ENCODE measurements around the gene D2HGDH.

D2HGDH gene

DNA sequence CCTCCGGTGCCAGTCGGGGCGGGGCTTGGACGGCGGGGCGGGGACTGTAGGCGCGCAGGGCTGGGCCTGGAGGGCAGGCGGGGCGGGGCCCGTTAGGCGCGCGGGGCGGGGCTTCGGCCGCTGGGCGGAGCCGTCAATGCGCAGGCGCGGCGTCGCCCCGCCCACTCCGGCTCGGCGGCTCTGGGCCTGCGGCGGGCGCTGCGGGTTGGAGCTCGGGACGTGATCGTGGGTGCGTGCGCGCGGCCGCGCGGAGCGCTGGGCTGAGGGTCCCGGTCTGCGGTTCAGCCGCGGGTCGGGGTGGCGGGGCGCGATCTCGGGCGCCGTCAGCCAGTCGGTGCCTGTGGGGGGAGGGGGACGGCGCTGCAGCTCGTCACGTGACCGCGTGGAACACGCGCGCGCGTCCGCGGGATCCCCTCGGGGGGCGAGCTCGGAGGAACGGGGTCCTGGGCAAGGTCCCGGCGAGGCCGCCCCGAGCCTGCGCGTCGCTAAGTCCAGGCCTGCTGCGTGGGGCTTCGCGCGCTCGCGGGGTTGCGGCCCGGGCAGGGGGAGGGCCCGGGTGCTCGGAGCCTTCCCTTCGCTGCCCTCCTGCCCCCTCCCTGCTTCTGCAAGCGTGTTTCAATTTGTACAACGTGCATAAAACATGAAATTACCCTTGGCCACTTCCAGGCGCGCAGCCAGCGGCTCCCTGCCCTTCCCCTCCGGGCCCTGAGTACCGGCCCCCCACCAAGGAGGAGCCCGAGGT, at the start of gene D2HGDH:
TSS of gene D2HGDH (plus strand) at position 164 of the 742 bp plus-strand sequence. CDS start 595 bp downstream, outside the sequence.
- in situ Hi-C loops (cut with HindIII; ENCODE audit: low sequenced_read_pairs): no loop called here

DNA sequence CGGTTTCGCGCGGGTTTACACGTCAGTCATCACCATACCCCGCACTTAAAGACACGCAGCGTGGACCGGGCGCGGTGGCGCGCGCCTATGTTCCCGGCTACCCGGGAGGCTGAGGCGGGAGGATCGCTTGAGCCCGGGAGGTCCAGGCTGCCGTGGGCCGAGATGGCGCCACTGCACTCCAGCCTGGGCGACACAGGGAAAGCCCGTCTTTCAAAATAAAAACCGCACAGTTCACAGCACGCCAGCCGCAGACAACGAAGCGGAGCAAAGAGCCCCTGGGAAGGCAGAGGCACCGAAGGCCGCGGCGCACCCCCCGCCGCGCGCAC, 48.1 kb upstream of the D2HGDH start:
- in situ Hi-C loops (cut with HindIII; ENCODE audit: low sequenced_read_pairs): no loop called here

DNA sequence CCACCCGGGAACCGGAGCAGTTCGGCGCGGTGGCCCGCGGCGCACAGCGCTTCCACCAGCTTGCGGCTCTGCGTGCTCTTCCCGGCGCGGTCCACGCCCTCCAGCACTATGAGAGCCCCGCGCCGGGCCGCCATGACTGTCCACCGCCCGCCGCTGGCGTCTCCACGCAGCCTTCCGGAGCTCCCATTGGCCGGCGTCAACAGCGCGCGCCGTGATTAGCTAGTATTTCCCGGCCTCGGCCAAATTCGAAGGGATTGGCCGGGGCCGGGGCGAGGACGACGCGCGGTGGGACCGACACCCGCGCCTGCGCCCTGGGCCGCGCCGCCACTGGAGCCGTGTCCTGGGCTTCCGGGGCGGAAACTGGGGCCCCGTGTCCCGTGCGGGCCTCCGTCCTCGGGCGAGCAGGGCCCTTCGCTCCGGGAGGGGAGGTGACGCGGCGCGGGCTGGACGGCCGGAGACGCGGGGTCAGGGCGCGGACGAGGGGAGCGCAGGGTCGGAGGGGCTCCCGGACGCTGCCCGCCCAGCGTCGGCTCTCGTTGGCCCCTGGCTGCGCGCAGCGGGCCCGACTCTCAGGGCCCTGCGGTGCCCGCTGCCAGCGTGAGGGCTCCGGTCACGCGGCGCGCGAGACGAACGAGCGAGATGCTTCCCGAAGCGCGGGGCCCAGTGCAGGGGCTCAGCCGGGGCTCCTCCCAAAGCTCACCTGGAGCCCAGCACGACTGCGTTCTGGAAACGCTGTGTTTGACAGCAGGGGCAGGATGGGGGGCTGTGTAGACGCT, 47.6 kb upstream of the D2HGDH start, which contains the start of gene DTYMK:
TSS of gene DTYMK (minus strand) at position 166 of the 776 bp plus-strand sequence. CDS start at position 134, 32 bp downstream.
- in situ Hi-C loops (cut with HindIII; ENCODE audit: low sequenced_read_pairs): no loop called here

DNA sequence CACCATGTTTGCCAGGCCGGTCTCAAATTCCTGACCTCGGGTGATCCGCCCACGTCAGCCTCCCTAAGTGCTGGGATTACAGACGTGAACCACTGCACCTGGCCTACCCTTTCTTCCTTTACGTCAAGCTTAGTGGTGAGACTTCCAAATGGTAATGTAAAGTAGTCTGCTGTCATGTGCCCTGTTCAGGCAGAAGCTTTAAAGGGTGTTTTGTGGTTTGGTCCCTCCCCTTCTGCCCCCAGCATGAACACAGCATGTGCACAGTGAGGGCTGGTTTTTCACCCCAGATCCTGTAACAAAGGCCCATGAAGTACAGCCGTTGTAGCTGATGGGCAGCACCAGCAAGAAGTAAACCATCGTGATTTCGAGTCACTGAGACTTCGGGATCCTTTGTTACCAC, 45.1 kb upstream of the D2HGDH start:
- in situ Hi-C loops (cut with HindIII; ENCODE audit: low sequenced_read_pairs): no loop called here

DNA sequence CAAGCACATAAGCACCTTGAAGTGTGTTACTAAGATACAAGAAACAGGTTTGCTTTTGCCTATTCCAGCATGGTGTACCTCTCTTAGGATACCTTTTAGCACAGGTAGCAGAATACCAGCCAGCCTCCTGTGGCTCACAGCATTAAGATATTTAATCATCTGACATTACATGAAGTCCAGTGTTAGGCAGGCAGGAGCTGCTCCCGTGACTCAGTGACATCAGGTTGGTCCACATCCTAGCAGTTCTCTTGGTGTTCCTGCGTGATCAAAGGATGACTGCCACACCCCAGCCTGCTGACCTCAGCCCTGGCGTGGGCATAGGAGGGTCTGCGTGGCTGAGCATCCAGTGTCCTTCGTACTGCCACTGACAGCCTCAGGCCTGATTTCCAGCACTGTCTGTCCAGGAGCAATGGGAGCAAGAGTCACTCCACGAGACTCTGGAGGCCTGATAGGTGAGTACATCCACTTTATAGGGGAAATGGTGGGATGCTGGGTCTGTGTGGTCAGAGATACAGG, 44.2 kb upstream of the D2HGDH start:
- in situ Hi-C loops (cut with HindIII; ENCODE audit: low sequenced_read_pairs): no loop called here

DNA sequence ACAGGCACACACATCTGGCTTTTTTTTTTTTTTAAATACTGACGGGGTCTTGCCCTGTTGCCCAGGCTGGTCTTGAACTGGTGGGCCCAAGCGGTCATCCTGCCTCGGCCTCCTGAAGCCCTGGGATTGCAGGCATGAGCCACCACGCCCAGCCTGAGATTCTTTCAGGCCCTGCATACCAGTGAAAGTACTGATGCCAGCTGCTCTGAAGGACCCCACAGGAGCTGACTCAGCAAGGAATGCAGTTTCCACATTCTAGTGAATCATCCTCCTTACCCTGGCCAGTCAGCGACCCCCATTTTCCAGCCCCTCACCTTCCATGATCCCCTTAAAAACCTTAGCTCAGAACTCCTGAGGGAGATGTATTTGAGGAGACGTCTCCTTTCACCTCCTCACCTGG, 42.0 kb upstream of the D2HGDH start:
- in situ Hi-C loops (cut with HindIII; ENCODE audit: low sequenced_read_pairs): no loop called here

DNA sequence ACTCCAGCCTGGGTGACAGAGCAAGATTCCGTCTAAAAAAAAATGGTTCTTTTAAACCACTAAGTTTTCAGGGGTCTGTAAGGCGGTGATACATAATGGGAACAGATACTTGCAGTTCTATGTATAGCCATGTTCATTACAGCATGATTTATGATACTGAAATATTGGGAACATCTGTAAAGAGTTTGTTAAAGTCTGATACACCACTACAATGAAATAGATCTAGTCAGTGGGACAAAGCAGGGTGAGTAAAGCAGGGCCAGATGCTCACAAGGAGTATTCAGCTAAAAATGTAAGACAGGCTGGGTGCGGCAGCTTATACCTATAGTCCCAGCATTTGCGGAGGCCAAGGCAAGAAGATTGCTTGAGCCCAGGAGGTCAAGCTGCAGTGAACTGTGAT, 38.8 kb upstream of the D2HGDH start:
- in situ Hi-C loops (cut with HindIII; ENCODE audit: low sequenced_read_pairs): no loop called here

DNA sequence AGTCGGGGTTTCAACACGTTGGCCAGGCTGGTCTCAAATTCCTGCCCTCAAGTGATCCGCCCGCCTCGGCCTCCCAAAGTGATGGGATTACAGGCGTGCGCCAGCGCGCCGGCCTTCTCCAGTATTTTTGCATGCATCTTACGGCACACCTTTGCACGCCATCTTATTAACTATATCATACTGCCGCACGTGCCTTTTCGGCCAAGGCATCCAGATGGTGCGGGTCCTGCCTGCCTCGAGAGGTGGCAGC, 33.4 kb upstream of the D2HGDH start:
- in situ Hi-C loops (cut with HindIII; ENCODE audit: low sequenced_read_pairs): no loop called here

DNA sequence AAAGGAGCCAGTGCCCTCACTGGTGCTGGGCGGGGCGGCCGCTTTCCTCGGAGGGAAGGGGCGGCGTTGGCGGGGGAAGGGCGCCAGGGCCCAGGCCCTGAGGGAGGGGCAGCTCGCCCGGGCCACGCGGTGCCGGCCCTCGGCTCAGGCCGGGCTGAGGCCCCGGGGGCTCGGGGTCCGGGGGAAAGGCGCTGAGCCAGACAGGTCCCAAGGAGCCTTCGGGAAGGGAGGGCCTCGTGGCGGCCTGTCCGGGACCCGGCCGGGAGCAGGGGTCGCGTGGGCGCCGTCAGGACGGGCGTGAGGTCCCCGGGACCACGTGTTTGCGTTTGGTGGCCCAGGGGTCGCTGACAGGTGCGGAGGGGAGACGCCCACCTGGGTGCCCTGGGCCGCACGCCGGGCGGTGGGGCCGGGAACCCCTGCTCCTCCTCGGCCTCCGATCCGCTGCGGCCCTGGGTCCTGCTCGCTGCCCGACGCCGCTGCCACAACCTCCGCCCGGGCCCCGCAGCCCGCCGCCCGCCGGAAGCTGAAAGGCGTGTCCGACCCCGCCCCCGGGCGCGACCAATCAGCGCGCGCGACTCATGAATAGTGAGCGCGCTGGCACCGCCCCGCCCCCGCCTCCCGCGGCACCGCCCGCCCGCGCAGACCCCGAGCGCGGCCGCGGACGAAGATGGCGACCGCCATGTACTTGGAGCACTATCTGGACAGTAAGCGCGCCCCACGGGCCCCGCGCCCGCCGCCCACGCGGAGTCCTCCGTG, 32.9 kb upstream of the D2HGDH start, which contains the start of gene ING5:
TSS of gene ING5 (plus strand) at position 641 of the 756 bp plus-strand sequence. CDS start at position 668, 27 bp downstream.
- in situ Hi-C loops (cut with HindIII; ENCODE audit: low sequenced_read_pairs): no loop called here

DNA sequence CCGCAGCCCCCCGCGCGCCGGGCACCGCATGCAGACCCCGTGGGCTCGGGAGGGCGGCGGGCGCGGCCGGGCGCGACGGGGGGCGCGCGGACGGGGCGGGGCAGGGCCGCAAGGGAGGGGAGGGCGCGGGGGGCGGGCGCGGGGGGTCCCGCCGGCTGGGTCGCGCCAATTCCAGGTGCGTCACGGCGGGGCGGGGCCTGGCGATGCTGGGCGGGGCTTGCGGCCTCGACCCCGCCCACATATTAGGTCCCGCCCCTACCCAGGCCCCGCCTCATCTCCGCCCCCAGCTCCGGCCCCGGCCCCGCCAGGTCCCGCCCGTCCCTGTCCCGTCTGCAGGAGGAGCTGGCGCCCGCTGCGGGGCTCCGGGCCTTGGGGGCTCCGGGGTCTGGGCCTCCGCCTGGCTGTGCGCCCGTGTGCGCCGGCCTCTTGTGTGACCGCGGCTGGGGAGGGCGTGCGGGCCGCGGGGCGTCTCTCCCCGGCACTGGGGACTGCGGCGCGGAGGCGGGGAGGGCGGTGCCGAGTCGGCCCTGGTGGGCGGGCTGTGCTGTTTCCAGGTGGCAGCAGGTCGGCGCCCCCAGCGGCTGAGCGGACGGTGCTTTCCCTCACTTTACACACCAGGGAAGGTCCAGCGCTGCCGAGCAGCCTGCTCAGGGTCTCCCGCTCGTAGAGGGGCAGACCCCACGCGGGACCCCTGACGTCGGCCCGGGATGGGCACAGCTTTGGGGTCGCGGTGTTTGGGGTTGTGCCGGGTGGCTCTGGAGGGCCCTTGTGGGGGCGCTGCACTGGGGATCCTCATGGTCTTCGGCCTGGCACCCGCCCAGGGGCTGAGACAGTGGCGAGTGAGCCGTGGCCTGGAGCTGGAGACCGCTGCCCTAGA, 32.0 kb upstream of the D2HGDH start:
- in situ Hi-C loops (cut with HindIII; ENCODE audit: low sequenced_read_pairs): no loop called here

DNA sequence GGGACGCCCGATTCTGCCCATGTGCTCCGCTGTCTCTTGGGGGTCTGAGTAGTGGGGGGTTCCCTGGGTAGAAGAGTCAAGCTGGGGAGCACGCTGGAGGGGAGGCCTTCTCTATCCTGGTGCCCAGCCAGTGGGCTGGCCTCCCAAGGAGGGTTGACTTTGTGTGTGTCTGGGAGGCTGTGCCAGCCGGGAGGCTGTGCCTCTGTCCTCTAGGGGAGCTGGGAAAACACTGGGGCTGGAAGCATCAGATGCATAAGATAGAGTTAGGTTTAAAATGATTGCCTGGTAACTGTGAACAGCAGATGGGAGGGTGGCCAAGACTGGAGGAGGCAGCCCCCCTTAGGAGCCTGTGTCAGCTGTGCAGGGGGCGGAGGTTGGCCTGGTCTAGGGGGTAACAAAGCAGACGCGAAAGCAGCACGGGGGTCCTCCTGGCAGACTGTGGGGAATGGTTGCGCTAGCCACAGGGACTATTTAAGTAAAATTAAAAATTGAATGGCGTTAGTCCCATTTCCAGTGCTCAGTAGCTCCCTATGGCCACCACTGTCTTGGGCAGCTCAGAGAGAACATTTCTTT, 31.3 kb upstream of the D2HGDH start:
- in situ Hi-C loops (cut with HindIII; ENCODE audit: low sequenced_read_pairs): no loop called here

DNA sequence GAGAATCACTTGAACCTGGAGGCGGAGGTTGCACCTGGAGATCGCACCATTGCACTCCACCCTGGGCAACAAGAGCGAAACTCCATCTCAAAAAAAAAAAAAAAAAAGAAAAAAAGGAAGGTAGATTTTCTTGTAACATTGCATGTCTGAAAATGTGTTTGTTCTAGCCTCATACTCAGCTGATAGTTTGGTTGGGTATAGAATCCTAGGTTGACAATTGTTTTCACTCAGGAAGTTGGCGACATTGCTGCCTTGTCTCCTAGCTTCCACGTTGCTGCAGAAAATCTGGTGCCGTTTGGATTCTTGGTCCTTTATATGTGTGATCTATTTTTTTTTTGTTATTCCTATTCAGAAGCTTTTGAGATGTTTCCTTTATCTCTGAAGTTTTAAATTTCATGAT, 27.9 kb upstream of the D2HGDH start:
- in situ Hi-C loops (cut with HindIII; ENCODE audit: low sequenced_read_pairs): no loop called here

DNA sequence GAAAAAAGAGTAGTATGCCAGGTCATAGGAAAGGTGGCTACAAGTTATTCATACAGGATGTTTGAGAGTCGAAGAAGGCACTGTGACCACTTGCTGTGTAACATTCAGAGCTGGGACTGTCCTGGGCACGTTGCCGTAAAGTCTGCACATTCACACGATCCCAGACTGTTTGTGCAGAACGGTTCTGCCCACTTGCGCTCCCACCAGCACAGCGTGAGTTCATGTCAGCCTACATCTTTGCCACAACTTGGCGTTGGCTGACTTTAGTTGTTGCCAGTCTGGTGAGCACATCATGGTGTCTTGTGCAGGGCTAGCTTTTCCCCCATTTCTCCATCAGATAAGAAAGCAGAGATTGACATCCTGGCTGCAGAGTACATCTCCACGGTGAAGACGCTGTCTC, 25.6 kb upstream of the D2HGDH start:
- in situ Hi-C loops (cut with HindIII; ENCODE audit: low sequenced_read_pairs): no loop called here

DNA sequence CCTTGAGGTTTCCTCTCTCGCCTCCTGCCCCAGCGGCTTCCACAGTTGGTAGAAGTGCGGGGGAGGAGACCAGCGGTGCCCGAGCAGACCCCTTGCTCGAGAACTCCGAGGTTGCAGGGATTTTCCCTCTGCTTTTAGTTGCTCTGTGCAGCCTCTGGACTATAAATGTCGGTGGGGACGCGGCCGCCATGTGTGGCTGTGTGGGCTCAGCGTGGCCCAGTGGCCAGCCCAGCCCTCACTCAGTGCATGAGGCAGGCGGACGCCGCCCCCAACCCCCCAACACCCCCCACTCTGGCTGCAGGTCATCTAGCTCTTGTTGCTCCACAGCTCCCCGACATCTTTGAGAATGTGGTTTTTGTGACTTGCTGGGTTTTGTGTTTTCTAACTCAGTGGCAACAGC, 15.3 kb upstream of the D2HGDH start:
- in situ Hi-C loops (cut with HindIII; ENCODE audit: low sequenced_read_pairs): no loop called here

DNA sequence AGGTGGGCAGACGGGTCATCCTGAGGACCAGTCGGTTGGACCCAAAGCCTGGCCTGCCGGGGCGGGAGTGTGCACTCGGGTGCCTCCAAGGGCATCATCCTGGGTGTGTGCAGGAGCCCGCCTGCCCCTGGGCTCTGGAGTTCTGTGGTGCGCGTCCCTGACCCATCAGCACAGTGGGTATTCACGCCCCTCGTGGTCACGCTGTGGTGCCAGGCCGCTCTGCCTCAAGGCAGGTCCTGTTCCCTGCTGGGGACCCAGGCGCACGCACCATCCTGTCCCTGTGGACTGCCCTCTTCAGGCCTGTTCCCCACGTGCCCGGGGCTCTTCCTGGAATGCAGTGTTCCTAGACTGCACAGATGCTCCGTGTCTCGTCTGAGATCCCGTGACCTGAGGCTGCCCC, 14.3 kb upstream of the D2HGDH start:
- in situ Hi-C loops (cut with HindIII; ENCODE audit: low sequenced_read_pairs): no loop called here

DNA sequence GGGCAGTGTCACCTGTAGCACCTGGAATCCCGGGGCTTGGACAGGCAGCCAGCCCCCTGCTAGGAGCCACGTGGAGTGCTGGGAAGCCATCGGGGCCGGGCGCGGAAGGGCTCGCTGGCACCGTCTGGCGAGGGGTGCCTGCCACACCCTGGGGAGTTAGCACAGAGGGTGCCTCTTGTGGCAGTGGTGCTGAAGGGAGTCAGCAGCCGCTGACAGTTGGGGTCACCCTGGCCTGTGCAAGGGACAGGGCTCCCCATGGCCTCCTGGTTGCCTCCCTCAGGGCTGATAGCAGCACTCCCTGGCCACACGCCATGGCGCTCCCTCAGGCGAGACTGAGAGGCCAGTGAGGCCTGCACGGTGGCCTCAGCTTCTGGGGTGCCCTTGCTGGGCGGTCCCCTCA, 13.9 kb upstream of the D2HGDH start:
- in situ Hi-C loops (cut with HindIII; ENCODE audit: low sequenced_read_pairs): no loop called here

DNA sequence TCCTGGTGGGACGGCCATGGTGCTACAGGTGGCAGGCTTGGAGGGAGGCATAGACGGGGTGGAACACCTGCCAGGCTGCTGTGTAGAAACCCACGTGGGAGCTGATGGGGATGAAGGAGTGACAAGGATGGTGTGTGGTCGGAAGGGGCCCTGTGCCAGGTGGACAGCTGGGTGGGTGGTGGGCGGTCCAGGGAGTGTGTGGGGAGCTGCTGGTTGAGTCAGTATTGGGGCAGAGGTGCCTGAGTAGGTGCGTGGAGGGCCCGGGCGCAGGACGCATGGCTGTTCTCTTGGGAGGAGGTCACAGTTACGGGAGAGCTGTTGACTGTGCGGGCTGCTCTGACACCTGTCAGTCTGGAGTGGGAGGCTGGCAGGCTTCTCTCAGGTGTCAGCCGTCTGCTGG, 12.6 kb upstream of the D2HGDH start:
- in situ Hi-C loops (cut with HindIII; ENCODE audit: low sequenced_read_pairs): no loop called here

DNA sequence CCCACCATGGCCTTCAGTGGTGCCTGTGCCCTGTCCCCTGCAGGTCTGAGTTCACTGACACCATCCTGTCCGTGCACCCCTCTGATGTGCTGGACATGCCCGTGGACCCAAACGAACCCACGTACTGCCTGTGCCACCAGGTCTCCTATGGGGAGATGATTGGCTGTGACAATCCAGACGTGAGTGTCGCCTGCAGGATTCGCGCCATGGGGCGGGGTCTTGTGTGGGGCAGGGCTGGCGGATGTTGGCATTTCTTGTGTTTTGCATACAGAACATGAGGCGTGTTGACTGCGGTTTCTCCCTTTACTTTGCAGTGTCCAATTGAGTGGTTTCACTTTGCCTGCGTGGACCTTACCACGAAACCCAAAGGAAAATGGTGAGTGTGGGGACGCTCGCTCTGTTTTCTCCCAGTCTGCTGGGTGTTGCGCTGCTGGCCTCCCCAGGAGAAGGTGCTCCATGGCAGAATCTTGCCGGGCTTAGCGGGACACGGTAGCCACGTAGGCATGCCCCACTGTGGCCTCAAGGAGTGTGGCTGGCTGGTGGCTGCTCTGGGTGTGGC, 11.5 kb upstream of the D2HGDH start:
- in situ Hi-C loops (cut with HindIII; ENCODE audit: low sequenced_read_pairs): no loop called here

DNA sequence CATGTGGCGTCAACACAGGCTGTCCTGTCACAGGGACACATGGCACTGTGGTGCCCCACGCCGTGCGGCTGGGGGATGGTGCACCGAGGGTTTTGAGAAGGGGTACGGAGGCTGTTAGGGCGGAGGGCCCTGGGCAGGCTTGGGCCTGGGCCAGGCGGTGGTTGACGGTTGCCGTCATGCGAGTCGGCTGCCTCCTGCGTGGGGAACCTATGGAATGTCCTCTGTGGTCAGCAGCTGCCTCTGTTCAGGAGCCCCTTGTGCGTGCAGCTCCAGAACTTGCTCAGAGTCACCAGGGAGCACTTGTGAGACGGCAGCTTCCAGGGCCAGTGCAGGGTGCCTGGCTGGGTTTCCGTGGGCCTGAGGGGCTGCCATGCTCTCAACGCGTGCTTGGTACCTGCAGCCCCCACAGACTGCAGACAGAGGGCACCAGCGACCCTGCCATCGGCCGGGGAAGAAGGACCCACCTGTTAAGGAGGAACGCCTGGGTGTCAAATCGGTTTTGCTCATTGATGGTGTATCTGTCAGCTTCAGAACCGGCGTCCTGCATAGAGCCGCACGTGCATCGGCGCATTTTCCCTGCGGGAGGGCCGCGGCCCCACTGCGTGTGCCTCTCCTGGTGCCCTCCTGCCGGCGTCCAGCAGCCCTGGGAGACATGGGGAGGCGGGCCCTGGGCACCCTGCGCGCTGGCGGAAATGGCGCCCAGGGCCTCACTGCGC, 10.0 kb upstream of the D2HGDH start:
- in situ Hi-C loops (cut with HindIII; ENCODE audit: low sequenced_read_pairs): no loop called here

All from DLD1 (cell line).